Loucy (cell line): Measurements from ENCODE around the gene KY.

Experiments
- H2AFZ ChIP-seq: fragments of 200-600 bp; sonication (generic); 2 replicates; pipeline ENCODE4 v1.6.0; 2016; ENCODE audit warnings: antibody characterized with exemption, mild to moderate bottlenecking, low read length, moderate library complexity
- H3F3A ChIP-seq: fragments of 200-600 bp; 2 replicates; pipeline ENCODE4 v1.6.0; 2016; ENCODE audit warnings: antibody characterized with exemption, low read depth, mild to moderate bottlenecking
- H3K27me3 ChIP-seq: fragments of 200-600 bp; sonication (generic); 2 replicates; pipeline ENCODE4 v1.6.1; 2014; ENCODE audit warnings: low read length, mild to moderate bottlenecking; ENCODE audit not compliant: insufficient read depth, poor library complexity, severe bottlenecking
- H3K36me3 ChIP-seq: fragments of 200-600 bp; sonication (generic); 2 replicates; pipeline ENCODE4 v1.6.1; 2016; ENCODE audit warnings: low read length; ENCODE audit not compliant: insufficient read depth
- H3K4me1 ChIP-seq: fragments of 200-600 bp; sonication (generic); 2 replicates; pipeline ENCODE4 v1.5.1; 2014; ENCODE audit warnings: low read length, mild to moderate bottlenecking; ENCODE audit not compliant: insufficient read depth, poor library complexity, severe bottlenecking
- H3K4me2 ChIP-seq: fragments of 200-600 bp; sonication (generic); 2 replicates; pipeline ENCODE4 v1.6.0; 2014; ENCODE audit warnings: antibody characterized with exemption, low read length, low read depth, mild to moderate bottlenecking; ENCODE audit not compliant: poor library complexity, severe bottlenecking
- H3K4me3 ChIP-seq: fragments of 200-600 bp; sonication (generic); 2 replicates; pipeline ENCODE4 v1.5.1; 2014; ENCODE audit warnings: low read length, mild to moderate bottlenecking, mixed read lengths; ENCODE audit not compliant: poor library complexity, severe bottlenecking
- H3K79me2 ChIP-seq: fragments of 200-600 bp; sonication (generic); 2 replicates; pipeline ENCODE4 v1.6.1; 2014; ENCODE audit warnings: low read length; ENCODE audit not compliant: insufficient read depth
- H3K9ac ChIP-seq: fragments of 200-600 bp; sonication (generic); 2 replicates; pipeline ENCODE4 v1.6.0; 2014; ENCODE audit warnings: mild to moderate bottlenecking, low read depth, low read length, moderate library complexity; ENCODE audit not compliant: poor library complexity, severe bottlenecking
- H3K9me2 ChIP-seq: fragments of 200-600 bp; sonication (generic); replicated peaks from 2 replicates; pipeline ENCODE4 v1.6.1; 2016; ENCODE audit warnings: low read depth, low read length, mixed read lengths
- H3K9me3 ChIP-seq: fragments of 200-600 bp; sonication (generic); 2 replicates; pipeline ENCODE4 v1.6.1; 2014; ENCODE audit warnings: mild to moderate bottlenecking, antibody characterized with exemption, low read length, low read depth; ENCODE audit not compliant: insufficient read depth
- H4K20me1 ChIP-seq: fragments of 200-600 bp; sonication (generic); 2 replicates; pipeline ENCODE4 v1.6.0; 2014; ENCODE audit warnings: antibody characterized with exemption, low read length, mild to moderate bottlenecking; ENCODE audit not compliant: insufficient read depth, poor library complexity, severe bottlenecking
- EZH2phosphoT487 ChIP-seq: fragments of 200-600 bp; IDR thresholded peaks from 2 replicates; pipeline ENCODE4 v1.6.1; 2018; ENCODE audit warnings: antibody characterized with exemption, mild to moderate bottlenecking, moderate library complexity, borderline replicate concordance
- TF ChIP-seq, protein P1 (sequence below): fragments of 200-600 bp; sonication (generic); conservative IDR thresholded peaks from 2 replicates; pipeline ENCODE4 v1.5.1; 2014; ENCODE audit warnings: mild to moderate bottlenecking, antibody characterized with exemption, low read length

Gene KY

DNA sequence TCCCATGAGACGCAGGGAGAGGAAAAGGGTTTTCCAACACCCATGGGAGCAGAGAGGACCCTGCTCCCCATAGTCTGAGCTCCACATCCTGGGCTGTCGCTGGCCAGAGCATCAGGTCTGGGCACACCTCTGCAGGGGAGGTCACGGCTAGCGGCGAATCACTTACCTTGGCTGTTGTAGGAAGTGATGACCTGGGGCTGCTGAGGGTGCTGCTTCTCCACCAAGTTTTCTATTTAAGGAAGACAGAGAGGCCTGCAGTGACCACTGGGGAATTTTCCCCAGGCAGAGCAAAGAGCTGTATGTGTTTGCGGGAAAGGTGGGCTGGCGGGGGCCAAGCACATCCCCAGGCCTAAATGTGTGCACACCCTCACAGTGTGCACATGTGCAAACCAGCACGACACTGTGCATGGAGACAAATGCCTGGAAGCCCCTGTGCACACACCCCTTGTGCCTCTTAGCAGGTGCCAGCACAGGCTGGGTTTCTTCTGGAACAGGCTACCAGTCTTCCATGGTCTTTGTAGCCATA, 7.6 kb downstream of the KY start:
- Histone ChIP-seq H2AFZ (no peak overlapping the region), H3K4me1 (peaks cover 3% of the 10 kb centered on the region), H3K27me3 (no peaks in the 10 kb centered on the region), H3K9me2 (no peaks in the 10 kb centered on the region), H4K20me1 (no peaks in the 10 kb centered on the region), H3K79me2 (no peaks in the 10 kb centered on the region), H3K36me3 (no peaks in the 10 kb centered on the region), H3K9ac (no peak overlapping the region), H3K4me2 (no peak overlapping the region), H3K9me3 (no peaks in the 10 kb centered on the region), H3K4me3 (no peak overlapping the region), H3F3A (no peaks in the 10 kb centered on the region)
- TF ChIP-seq, protein P1, sequence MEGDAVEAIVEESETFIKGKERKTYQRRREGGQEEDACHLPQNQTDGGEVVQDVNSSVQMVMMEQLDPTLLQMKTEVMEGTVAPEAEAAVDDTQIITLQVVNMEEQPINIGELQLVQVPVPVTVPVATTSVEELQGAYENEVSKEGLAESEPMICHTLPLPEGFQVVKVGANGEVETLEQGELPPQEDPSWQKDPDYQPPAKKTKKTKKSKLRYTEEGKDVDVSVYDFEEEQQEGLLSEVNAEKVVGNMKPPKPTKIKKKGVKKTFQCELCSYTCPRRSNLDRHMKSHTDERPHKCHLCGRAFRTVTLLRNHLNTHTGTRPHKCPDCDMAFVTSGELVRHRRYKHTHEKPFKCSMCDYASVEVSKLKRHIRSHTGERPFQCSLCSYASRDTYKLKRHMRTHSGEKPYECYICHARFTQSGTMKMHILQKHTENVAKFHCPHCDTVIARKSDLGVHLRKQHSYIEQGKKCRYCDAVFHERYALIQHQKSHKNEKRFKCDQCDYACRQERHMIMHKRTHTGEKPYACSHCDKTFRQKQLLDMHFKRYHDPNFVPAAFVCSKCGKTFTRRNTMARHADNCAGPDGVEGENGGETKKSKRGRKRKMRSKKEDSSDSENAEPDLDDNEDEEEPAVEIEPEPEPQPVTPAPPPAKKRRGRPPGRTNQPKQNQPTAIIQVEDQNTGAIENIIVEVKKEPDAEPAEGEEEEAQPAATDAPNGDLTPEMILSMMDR, result no peak
- TF ChIP-seq EZH2phosphoT487, result no peak

DNA sequence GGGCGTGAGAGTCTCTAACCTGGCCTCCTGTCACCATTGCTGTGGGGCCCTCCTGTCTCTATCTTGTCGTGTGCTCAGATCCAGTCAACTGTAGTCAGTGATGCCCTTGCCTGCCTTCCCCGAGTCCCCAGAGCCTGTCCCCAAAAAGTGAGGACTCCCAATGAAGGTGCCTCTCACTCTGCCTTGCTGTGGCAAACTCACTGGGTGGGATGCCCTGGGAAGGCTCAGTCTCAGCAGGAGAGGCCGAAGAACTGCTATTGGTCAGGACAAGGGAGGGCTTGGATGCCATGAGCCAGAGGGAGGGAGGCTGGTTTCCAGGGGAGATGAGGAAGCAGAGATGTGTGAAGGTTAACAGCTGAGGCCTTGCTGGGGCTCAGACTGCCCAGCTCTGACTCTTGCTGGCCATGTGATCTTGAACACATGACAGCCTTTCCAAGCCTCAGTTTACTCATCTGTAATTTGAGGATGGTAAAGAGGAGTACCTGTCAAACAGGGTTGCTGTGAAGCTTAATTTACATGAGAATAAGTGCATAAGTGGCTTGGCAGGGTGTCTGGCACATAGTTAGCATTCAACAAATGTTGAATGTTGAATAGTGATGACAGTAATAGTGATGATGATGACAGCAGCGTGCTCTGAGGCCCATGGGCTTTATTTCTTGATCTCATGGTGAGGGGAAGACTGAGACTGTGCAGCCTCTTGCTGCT, 8.2 kb downstream of the KY start:
- H2AFZ ChIP-seq, result no peak overlapping the region
- no peaks in the 10 kb centered on the region for H3K9me3 ChIP-seq
- H3K79me2 ChIP-seq, result no peaks in the 10 kb centered on the region
- H3K36me3 ChIP-seq, result no peaks in the 10 kb centered on the region
- no peaks in the 10 kb centered on the region for H4K20me1 ChIP-seq
- H3K27me3 ChIP-seq, result no peaks in the 10 kb centered on the region
- no peak overlapping the region for H3K9ac ChIP-seq
- H3K4me3 ChIP-seq, result no peak overlapping the region
- H3K4me2 ChIP-seq, result no peak overlapping the region
- peaks cover 3% of the 10 kb centered on the region for H3K4me1 ChIP-seq
- no peaks in the 10 kb centered on the region for H3F3A ChIP-seq
- TF ChIP-seq, protein P1, result no peak
- TF ChIP-seq EZH2phosphoT487, result no peak
- no peaks in the 10 kb centered on the region for H3K9me2 ChIP-seq

DNA sequence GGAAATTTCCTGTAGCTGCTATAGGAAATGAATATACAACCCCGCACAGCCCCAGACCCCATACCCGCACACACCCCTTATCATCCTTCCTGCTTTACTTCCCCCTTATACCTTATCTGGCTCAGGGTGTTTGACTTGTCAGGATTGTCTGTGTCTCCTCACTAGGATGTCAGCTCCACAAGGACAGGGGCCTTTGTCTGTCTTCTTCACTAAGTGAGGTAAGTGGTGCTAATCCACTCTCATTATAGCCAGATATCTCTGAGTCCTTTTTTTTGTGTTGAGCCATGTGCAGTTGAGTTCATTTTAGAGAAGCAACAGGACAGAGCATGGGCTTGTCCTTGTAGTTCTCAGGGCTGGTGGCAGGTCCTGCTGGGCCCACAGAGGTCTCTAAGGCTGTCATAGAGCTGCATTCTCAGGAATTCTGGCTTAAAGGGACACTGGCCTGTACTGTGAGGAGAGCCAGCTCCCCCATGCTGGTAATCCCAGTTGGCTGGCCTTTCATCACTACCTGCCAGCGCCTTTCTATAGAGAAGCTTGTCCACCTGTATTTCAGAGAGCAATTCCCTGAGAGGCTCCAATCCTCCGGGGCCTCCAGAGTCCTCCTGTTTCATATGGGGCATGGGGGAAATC, 9.0 kb downstream of the KY start:
- Histone ChIP-seq H3F3A (no peaks in the 10 kb centered on the region), H4K20me1 (no peaks in the 10 kb centered on the region), H2AFZ (no peak overlapping the region), H3K9me3 (no peaks in the 10 kb centered on the region), H3K9me2 (no peaks in the 10 kb centered on the region), H3K4me1 (peaks cover 3% of the 10 kb centered on the region), H3K36me3 (no peaks in the 10 kb centered on the region), H3K4me2 (no peak overlapping the region), H3K4me3 (no peak overlapping the region), H3K9ac (no peak overlapping the region), H3K27me3 (no peaks in the 10 kb centered on the region), H3K79me2 (no peaks in the 10 kb centered on the region)
- no peak for TF ChIP-seq EZH2phosphoT487
- TF ChIP-seq, protein P1, result no peak
